Measurements from ENCODE around the gene SIPA1L3. TPM values are rescaled to one million over a fixed set of nuclear protein-coding genes. Genes with fewer than 3 reads are reported as not detected.

The SIPA1L3 gene
- polyA plus RNA-seq, 1 donor from 2014 or later: 2.8 TPM

- no peak overlapping the region for H3K9ac ChIP-seq (ENCODE audit: low read length)
- no peaks in the 10 kb centered on the region for H3K36me3 ChIP-seq (ENCODE audit: insufficient read depth, low read length)
- H3K27me3 ChIP-seq (ENCODE audit: insufficient read depth, low read depth, low read length): no peaks in the 10 kb centered on the region
- H3F3A ChIP-seq (ENCODE audit: insufficient read depth, low read length, poor library complexity, severe bottlenecking): no peaks in the 10 kb centered on the region
- no peaks in the 10 kb centered on the region for H3K9me2 ChIP-seq (ENCODE audit: insufficient read depth, low read length)
- no peak overlapping the region for H3K27ac ChIP-seq (ENCODE audit: low read length)
- no peaks in the 10 kb centered on the region for H4K20me1 ChIP-seq (ENCODE audit: insufficient read depth)
- H2AFZ ChIP-seq (ENCODE audit: low read depth, low read length): no peak overlapping the region
- no peak overlapping the region for H3K4me2 ChIP-seq (ENCODE audit: low read length)
- H3K79me2 ChIP-seq (replicated peaks; ENCODE audit: insufficient read depth, low read length): no peaks in the 10 kb centered on the region
- no peaks in the 10 kb centered on the region for H3K9me3 ChIP-seq (ENCODE audit: low read length)
- H3K4me3 ChIP-seq (ENCODE audit: low read length): no peak overlapping the region
- TF ChIP-seq POLR2AphosphoS5 (IDR thresholded peaks at IDR 0.05): no peak
- no peak for TF ChIP-seq SMC3 (conservative IDR thresholded peaks at IDR 0.05; ENCODE audit: poor library complexity)
- no peak for TF ChIP-seq EZH2 (IDR thresholded peaks at IDR 0.05; ENCODE audit: borderline replicate concordance, insufficient read depth, low read length, poor library complexity, severe bottlenecking)
- TF ChIP-seq TAF1 (IDR thresholded peaks at IDR 0.05; ENCODE audit: low read depth): no peak
- TF ChIP-seq EP300 (conservative IDR thresholded peaks at IDR 0.05; ENCODE audit: poor library complexity, severe bottlenecking): no peak
- TF ChIP-seq CTCF (IDR thresholded peaks at IDR 0.05; ENCODE audit: poor library complexity, severe bottlenecking): no peak
- no peak for TF ChIP-seq REST (IDR thresholded peaks at IDR 0.05; ENCODE audit: borderline replicate concordance)
- no peak for TF ChIP-seq RAD21 (conservative IDR thresholded peaks at IDR 0.05)
- TF ChIP-seq MXI1 (conservative IDR thresholded peaks at IDR 0.05; ENCODE audit: poor library complexity, severe bottlenecking): no peak
These were observed 164.6 kb downstream of the SIPA1L3 start for GRCh38 chr19:38071647-38072046.

- no peaks in the 10 kb centered on the region for H3K27me3 ChIP-seq (ENCODE audit: insufficient read depth, low read depth, low read length)
- H3K9me2 ChIP-seq (ENCODE audit: insufficient read depth, low read length): no peaks in the 10 kb centered on the region
- H3K9me3 ChIP-seq (ENCODE audit: low read length): no peaks in the 10 kb centered on the region
- H2AFZ ChIP-seq (ENCODE audit: low read depth, low read length): no peak overlapping the region
- no peaks in the 10 kb centered on the region for H3K36me3 ChIP-seq (ENCODE audit: insufficient read depth, low read length)
- H3K4me3 ChIP-seq (ENCODE audit: low read length): no peak overlapping the region
- H3K27ac ChIP-seq (ENCODE audit: low read length): no peak overlapping the region
- H3K9ac ChIP-seq (ENCODE audit: low read length): no peak overlapping the region
- H3K4me2 ChIP-seq (ENCODE audit: low read length): no peak overlapping the region
- no peaks in the 10 kb centered on the region for H4K20me1 ChIP-seq (ENCODE audit: insufficient read depth)
- TF ChIP-seq POLR2AphosphoS5 (IDR thresholded peaks at IDR 0.05) (no peak), EP300 (conservative IDR thresholded peaks at IDR 0.05; ENCODE audit: poor library complexity, severe bottlenecking) (no peak), MXI1 (conservative IDR thresholded peaks at IDR 0.05; ENCODE audit: poor library complexity, severe bottlenecking) (no peak), EZH2 (IDR thresholded peaks at IDR 0.05; ENCODE audit: borderline replicate concordance, insufficient read depth, low read length, poor library complexity, severe bottlenecking) (no peak), RAD21 (conservative IDR thresholded peaks at IDR 0.05) (no peak)
- H3K79me2 ChIP-seq (replicated peaks; ENCODE audit: insufficient read depth, low read length): no peaks in the 10 kb centered on the region
- no peaks in the 10 kb centered on the region for H3F3A ChIP-seq (ENCODE audit: insufficient read depth, low read length, poor library complexity, severe bottlenecking)
These were observed 166.1 kb downstream of the SIPA1L3 start for GRCh38 chr19:38072776-38073750.

Data from neural cell (in vitro differentiated cells).